NB4 (cell line): ENCODE data around the gene FOXC2.

Experiments used
- POLR2A ChIP-seq: IDR thresholded peaks from 2 replicates; pipeline ENCODE4 v1.6.1; 2011; ENCODE audit warnings: mild to moderate bottlenecking; ENCODE audit not compliant: insufficient read length; ENCODE audit errors: extremely low read depth
- TF ChIP-seq, protein P1 (sequence below): IDR thresholded peaks from one replicate; pipeline ENCODE4 v1.5.1; 2012; ENCODE audit warnings: low read depth, low read length
- TF ChIP-seq, protein P2 (sequence below): IDR thresholded peaks from 2 replicates; pipeline ENCODE4 v1.6.1; 2011; ENCODE audit warnings: low read depth, low read length

DNA sequence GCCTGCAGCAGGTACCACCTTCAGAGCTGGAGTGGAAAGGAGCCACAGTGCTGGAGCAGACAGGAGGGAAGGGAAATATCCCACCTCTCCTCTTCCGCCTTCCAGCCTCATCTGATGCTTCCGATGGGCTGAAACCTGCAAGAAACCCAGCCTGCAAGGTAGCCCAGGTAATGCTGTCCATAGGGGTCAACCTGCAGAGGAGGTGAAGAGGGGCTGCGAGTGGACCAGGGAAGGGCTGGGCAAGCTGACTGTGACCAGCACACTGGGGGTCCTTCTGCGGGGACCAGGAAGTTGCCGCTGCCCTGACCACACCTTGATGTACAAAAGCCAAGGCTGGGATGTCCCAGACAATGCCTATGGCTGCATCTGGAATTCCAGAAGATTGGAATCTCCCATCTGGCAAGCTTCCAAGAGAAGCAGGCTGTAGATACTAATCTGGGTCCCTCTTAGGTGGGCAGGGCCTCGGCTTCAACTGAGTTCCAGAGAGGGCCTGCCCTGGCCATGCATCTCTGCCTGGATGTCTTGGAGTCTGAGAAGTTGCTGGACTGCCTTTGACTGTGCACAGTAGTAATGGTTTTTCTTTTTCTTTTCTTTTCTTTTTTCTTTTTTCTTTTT is 17.5 kb downstream of the FOXC2 start:
- TF ChIP-seq, protein P1, sequence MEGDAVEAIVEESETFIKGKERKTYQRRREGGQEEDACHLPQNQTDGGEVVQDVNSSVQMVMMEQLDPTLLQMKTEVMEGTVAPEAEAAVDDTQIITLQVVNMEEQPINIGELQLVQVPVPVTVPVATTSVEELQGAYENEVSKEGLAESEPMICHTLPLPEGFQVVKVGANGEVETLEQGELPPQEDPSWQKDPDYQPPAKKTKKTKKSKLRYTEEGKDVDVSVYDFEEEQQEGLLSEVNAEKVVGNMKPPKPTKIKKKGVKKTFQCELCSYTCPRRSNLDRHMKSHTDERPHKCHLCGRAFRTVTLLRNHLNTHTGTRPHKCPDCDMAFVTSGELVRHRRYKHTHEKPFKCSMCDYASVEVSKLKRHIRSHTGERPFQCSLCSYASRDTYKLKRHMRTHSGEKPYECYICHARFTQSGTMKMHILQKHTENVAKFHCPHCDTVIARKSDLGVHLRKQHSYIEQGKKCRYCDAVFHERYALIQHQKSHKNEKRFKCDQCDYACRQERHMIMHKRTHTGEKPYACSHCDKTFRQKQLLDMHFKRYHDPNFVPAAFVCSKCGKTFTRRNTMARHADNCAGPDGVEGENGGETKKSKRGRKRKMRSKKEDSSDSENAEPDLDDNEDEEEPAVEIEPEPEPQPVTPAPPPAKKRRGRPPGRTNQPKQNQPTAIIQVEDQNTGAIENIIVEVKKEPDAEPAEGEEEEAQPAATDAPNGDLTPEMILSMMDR, result no peak
- TF ChIP-seq POLR2A, result no peak
- TF ChIP-seq, protein P2, sequence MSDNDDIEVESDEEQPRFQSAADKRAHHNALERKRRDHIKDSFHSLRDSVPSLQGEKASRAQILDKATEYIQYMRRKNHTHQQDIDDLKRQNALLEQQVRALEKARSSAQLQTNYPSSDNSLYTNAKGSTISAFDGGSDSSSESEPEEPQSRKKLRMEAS, result no peak
